Measurements from ENCODE around the gene KCNH5. TPM values are rescaled to one million over a fixed set of nuclear protein-coding genes. Genes with fewer than 3 reads are reported as not detected.

Gene KCNH5
- total and polyA plus RNA-seq, 12 donors: 0.15 TPM; not detected in 11

GRCh38 chr14:62952226-62952625, 93.0 kb downstream of the KCNH5 start:
- Histone ChIP-seq H3K27me3 (no peaks in the 10 kb centered on the region), H3K27ac (no peak overlapping the region), H3K9me3 (no peaks in the 10 kb centered on the region), H3K4me1 (no peaks in the 10 kb centered on the region), H3K4me3 (no peak overlapping the region), H3K36me3 (no peaks in the 10 kb centered on the region)
- 62 to 74% methylated on average over 2 of the region's 2 CpGs for WGBS, 2 donors
- TF ChIP-seq CTCF (IDR thresholded peaks at IDR 0.05): no peak
- intact Hi-C loops (cut with DNase I): no loop called here
- DNase-seq (no peak), ATAC-seq (no peak)

- Histone ChIP-seq H3K9me3 (peaks cover 0 to 3% (median 0%) of the 10 kb centered on the region in 11 donors), H3K4me1 (no peaks in the 10 kb centered on the region), H3K27me3 (no peaks in the 10 kb centered on the region), H3K27ac (no peak overlapping the region), H3K36me3 (no peaks in the 10 kb centered on the region), H3K4me3 (no peak overlapping the region)
- no peak for TF ChIP-seq CTCF (IDR thresholded peaks at IDR 0.05)
- ATAC-seq (no peak), DNase-seq (no peak)
- WGBS, 2 donors: 61 to 74% methylated on average over 2 of the region's 2 CpGs
- intact Hi-C loops (cut with DNase I): no loop called here
Measured at GRCh38 chr14:62947301-62947700, 98.0 kb downstream of the KCNH5 start.

- WGBS, 2 donors: 84 to 88% methylated on average over 1 of the region's 1 CpG
- Histone ChIP-seq H3K4me1 (no peaks in the 10 kb centered on the region), H3K4me3 (no peak overlapping the region), H3K27ac (no peak overlapping the region), H3K9me3 (peaks cover 0 to 3% (median 0%) of the 10 kb centered on the region in 11 donors), H3K27me3 (no peaks in the 10 kb centered on the region), H3K36me3 (no peaks in the 10 kb centered on the region)
- no peak for TF ChIP-seq CTCF (IDR thresholded peaks at IDR 0.05)
- intact Hi-C loops (cut with DNase I): no loop called here
- no peak for DNase-seq
- ATAC-seq: no peak
Measured at GRCh38 chr14:62946221-62946620, 99.0 kb downstream of the KCNH5 start.

- Histone ChIP-seq H3K4me3 (no peak overlapping the region), H3K9me3 (peaks cover 0 to 3% (median 0%) of the 10 kb centered on the region in 11 donors), H3K27me3 (no peaks in the 10 kb centered on the region), H3K4me1 (no peaks in the 10 kb centered on the region), H3K36me3 (no peaks in the 10 kb centered on the region), H3K27ac (no peak overlapping the region)
- intact Hi-C loops (cut with DNase I): no loop called here
- no peak for TF ChIP-seq CTCF (IDR thresholded peaks at IDR 0.05)
- 66 to 67% methylated on average over 2 of the region's 2 CpGs for WGBS, 2 donors
- DNase-seq: no peak
- ATAC-seq: no peak
Measured at GRCh38 chr14:62943202-62943601, 102.1 kb downstream of the KCNH5 start.
